Caco-2 (cell line): ENCODE measurements around the gene IFIT1. TPM values are rescaled to one million over a fixed set of nuclear protein-coding genes. Genes with fewer than 3 reads are reported as not detected.

Experiments
- BruUV-seq: library from RNA; stranded (reverse); fragments of 400-500 nt; replicated peaks from 2 replicates; lab custom pipeline; 2021; lab: Mats Ljungman, UMichigan
- CTCF ChIA-PET: fragments of 300-600 bp; sonication (Branson Sonifier 250); formaldehyde crosslinking; loops from one replicate; lab custom pipeline; 2022; ENCODE audit warnings: antibody characterized with exemption; lab: Charles Lee
- POLR2A ChIA-PET: fragments of 300-600 bp; sonication (Branson Sonifier 250); formaldehyde crosslinking; loops from one replicate; lab custom pipeline; 2022; ENCODE audit warnings: antibody characterized with exemption; lab: Charles Lee
- DNase-seq, 2 experiments: peaks; one replicate each; pipeline versions ENCODE4 v3.0.0 to v3.0.0-alpha.2; 2020 to 2022
- H3K27me3 ChIP-seq: replicated peaks from 2 replicates; pipeline ENCODE4 v1.6.0; 2011; ENCODE audit warnings: low read length; ENCODE audit not compliant: control insufficient read depth, insufficient read depth
- H3K36me3 ChIP-seq: 2 replicates; pipeline ENCODE4 v1.5.1; 2011; ENCODE audit warnings: low read length; ENCODE audit not compliant: control insufficient read depth, insufficient read depth
- H3K4me1 ChIP-seq: fragments of 250-450 bp; sonication (Bioruptor Pico); 2 replicates; pipeline ENCODE4 v1.5.1; 2020; ENCODE audit warnings: mild to moderate bottlenecking
- H3K4me3 ChIP-seq: 2 replicates; pipeline ENCODE4 v1.5.1; 2011; ENCODE audit warnings: low read depth, mild to moderate bottlenecking, control low read depth, low read length
- H3K9me3 ChIP-seq: fragments of 250-450 bp; sonication (Bioruptor Pico); 2 replicates; pipeline ENCODE4 v1.5.1; 2020; ENCODE audit warnings: mild to moderate bottlenecking, moderate library complexity
- H3K27ac Mint-ChIP-seq: one replicate; pipeline ENCODE4 v1.8.0; 2022; ENCODE audit warnings: mixed read lengths; ENCODE audit not compliant: unreplicated experiment
- H3K27me3 Mint-ChIP-seq: one replicate; pipeline ENCODE4 v1.8.0; 2022; ENCODE audit warnings: mixed read lengths; ENCODE audit not compliant: insufficient read depth, unreplicated experiment
- H3K36me3 Mint-ChIP-seq: one replicate; pipeline ENCODE4 v1.8.0; 2022; ENCODE audit warnings: mild to moderate bottlenecking, mixed read lengths; ENCODE audit not compliant: insufficient read depth, unreplicated experiment
- H3K4me1 Mint-ChIP-seq: one replicate; pipeline ENCODE4 v1.8.0; 2022; ENCODE audit warnings: low read depth, mixed read lengths; ENCODE audit not compliant: unreplicated experiment
- H3K4me3 Mint-ChIP-seq: one replicate; pipeline ENCODE4 v1.8.0; 2022; ENCODE audit warnings: mild to moderate bottlenecking, moderate library complexity, mixed read lengths; ENCODE audit not compliant: unreplicated experiment
- H3K9me3 Mint-ChIP-seq: one replicate; pipeline ENCODE4 v1.8.0; 2022; ENCODE audit warnings: mixed read lengths; ENCODE audit not compliant: unreplicated experiment
- intact Hi-C: fragments of 100-400 bp; cut with micrococcal nuclease; formaldehyde crosslinking; loops from one replicate; pipeline ENCODE4 v1.10.0; 2022; ENCODE audit not compliant: unreplicated experiment
- total RNA-seq: library from RNA; stranded (reverse); gene quantifications from 2 replicates; pipeline ENCODE4 v1.2.3, GENCODE V29; 2022
- TF ChIP-seq, protein P1 (sequence below), 2 experiments: fragments of 200-600 bp in 1 of 2; IDR thresholded peaks; 1 replicate in 1 of 2; 2 replicates in 1 of 2; pipeline versions ENCODE4 v1.5.1 to v1.8.0; 2011 to 2022; ENCODE audit warnings: antibody characterized with exemption in 1 of 2, control low read depth in 1 of 2, inconsistent platforms in 1 of 2, low read depth in 1 of 2, low read length in 1 of 2, mild to moderate bottlenecking in 1 of 2, moderate library complexity in 1 of 2; ENCODE audit not compliant: insufficient read depth in 1 of 2, severe bottlenecking in 1 of 2, unreplicated experiment in 1 of 2

The IFIT1 gene
- total RNA-seq, 1 experiment from 2014 or later, result 5.4 TPM

- TF ChIP-seq, protein P1, sequence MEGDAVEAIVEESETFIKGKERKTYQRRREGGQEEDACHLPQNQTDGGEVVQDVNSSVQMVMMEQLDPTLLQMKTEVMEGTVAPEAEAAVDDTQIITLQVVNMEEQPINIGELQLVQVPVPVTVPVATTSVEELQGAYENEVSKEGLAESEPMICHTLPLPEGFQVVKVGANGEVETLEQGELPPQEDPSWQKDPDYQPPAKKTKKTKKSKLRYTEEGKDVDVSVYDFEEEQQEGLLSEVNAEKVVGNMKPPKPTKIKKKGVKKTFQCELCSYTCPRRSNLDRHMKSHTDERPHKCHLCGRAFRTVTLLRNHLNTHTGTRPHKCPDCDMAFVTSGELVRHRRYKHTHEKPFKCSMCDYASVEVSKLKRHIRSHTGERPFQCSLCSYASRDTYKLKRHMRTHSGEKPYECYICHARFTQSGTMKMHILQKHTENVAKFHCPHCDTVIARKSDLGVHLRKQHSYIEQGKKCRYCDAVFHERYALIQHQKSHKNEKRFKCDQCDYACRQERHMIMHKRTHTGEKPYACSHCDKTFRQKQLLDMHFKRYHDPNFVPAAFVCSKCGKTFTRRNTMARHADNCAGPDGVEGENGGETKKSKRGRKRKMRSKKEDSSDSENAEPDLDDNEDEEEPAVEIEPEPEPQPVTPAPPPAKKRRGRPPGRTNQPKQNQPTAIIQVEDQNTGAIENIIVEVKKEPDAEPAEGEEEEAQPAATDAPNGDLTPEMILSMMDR (IDR thresholded peaks at IDR 0.05; ENCODE audit: insufficient read depth in 1 of 2, low read depth in 1 of 2, low read length in 1 of 2, severe bottlenecking in 1 of 2, unreplicated experiment in 1 of 2), result no peak
- peak overlapping the region; percentile 77 for H3K4me3 Mint-ChIP-seq
- Histone ChIP-seq H3K4me1 (peaks cover 4% of the 10 kb centered on the region; the same call in 1 of the 2 replicates), H3K4me3 (peak overlapping the region; percentile 53), H3K36me3 (no peaks in the 10 kb centered on the region), H3K27me3 (no peaks in the 10 kb centered on the region), H3K9me3 (no peaks in the 10 kb centered on the region)
- POLR2A ChIA-PET, result no interaction called here
- no peaks in the 10 kb centered on the region for H3K9me3 Mint-ChIP-seq
- H3K27ac Mint-ChIP-seq, result peak overlapping the region; percentile 26
- intact Hi-C loops, result loop anchor here (1.0 kb wide), 1 partner anchor 22 kb away; no protein-coding TSS in a partner anchor
- no peak for DNase-seq
- BruUV-seq, result no TSS peak
- no peaks in the 10 kb centered on the region for H3K36me3 Mint-ChIP-seq
- no peaks in the 10 kb centered on the region for H3K27me3 Mint-ChIP-seq
- CTCF ChIA-PET, result interaction anchor here (1.0 kb wide), 1 partner anchor 9 kb away, joined by 4 read pairs; no protein-coding TSS in a partner anchor
- no peaks in the 10 kb centered on the region for H3K4me1 Mint-ChIP-seq
Observed at GRCh38 chr10:89414879-89415821, 22.7 kb downstream of the IFIT1 start.

DNA sequence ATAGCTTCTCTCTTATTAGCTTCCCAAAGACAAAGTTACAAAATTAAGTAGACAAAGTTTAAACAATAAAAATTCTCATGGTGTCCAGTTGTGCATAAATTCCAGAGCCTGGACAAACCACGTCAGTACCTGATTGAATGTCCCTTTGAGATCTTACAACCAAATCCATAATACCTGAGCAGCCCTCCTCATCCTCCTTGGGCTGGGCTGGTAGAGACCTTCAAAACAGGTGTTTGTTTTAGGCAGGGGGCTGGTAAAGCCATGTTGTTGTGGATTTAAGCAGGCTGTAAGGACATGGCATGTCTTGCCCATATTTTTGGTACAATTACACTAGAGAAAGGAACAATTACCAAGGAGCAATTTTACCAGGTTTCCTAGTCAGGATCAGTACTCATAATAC, 24.0 kb downstream of the IFIT1 start:
- CTCF ChIA-PET, result no interaction called here
- TF ChIP-seq, protein P1 (IDR thresholded peaks at IDR 0.05; ENCODE audit: insufficient read depth in 1 of 2, low read depth in 1 of 2, low read length in 1 of 2, severe bottlenecking in 1 of 2, unreplicated experiment in 1 of 2), result no peak
- Histone ChIP-seq H3K9me3 (no peaks in the 10 kb centered on the region), H3K4me1 (peaks cover 4% of the 10 kb centered on the region; the same call in 1 of the 2 replicates), H3K36me3 (no peaks in the 10 kb centered on the region), H3K27me3 (no peaks in the 10 kb centered on the region), H3K4me3 (no peak overlapping the region)
- Mint-ChIP-seq H3K9me3 (no peaks in the 10 kb centered on the region), H3K4me3 (no peak overlapping the region), H3K27me3 (no peaks in the 10 kb centered on the region), H3K4me1 (no peaks in the 10 kb centered on the region), H3K36me3 (no peaks in the 10 kb centered on the region), H3K27ac (no peak overlapping the region)
- intact Hi-C loops, result no loop called here
- no TSS peak for BruUV-seq
- POLR2A ChIA-PET, result no interaction called here
- no peak for DNase-seq

DNA sequence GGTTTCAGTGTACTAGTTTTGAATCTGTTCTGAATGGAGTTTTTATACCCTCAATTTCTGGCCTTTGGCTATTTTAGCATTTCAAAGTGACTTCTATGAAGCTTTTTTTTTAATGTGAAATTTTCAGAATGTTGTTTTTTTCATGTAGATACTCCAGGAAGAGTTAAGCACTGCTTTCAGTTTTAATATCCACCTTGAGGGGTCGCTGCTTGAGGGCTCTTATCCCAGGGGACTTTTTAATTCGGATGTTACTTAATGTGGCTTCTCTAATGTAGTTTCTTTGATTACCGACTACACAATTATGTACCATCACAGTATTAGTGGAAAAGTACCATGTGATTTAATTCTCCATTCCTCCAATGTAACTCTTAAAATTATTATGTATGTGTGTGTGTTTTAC, 27.1 kb downstream of the IFIT1 start:
- ChIA-PET CTCF (no interaction called here), POLR2A (no interaction called here)
- H3K27me3 ChIP-seq, result no peaks in the 10 kb centered on the region
- H3K9me3 Mint-ChIP-seq, result no peaks in the 10 kb centered on the region
- peaks cover 3% of the 10 kb centered on the region; the same call in 1 of the 2 replicates for H3K4me1 ChIP-seq
- H3K9me3 ChIP-seq, result no peaks in the 10 kb centered on the region
- no peaks in the 10 kb centered on the region for H3K36me3 ChIP-seq
- TF ChIP-seq, protein P1 (IDR thresholded peaks at IDR 0.05; ENCODE audit: insufficient read depth in 1 of 2, low read depth in 1 of 2, low read length in 1 of 2, severe bottlenecking in 1 of 2, unreplicated experiment in 1 of 2), result no peak
- no TSS peak for BruUV-seq
- no peak for DNase-seq
- no peak overlapping the region for H3K4me3 Mint-ChIP-seq
- intact Hi-C loops, result no loop called here
- H3K4me3 ChIP-seq, result no peak overlapping the region
- H3K27me3 Mint-ChIP-seq, result no peaks in the 10 kb centered on the region
- H3K4me1 Mint-ChIP-seq, result peaks cover 2% of the 10 kb centered on the region
- no peak overlapping the region for H3K27ac Mint-ChIP-seq
- no peaks in the 10 kb centered on the region for H3K36me3 Mint-ChIP-seq
